Type B pancreatic cell (in vitro differentiated cells): ENCODE results near the gene MAST3. TPM values are rescaled to one million over a fixed set of nuclear protein-coding genes. Genes with fewer than 3 reads are reported as not detected.
"Not testable (repeated sequence)": the region's sequence is repeated elsewhere in the genome, so short reads cannot be mapped to it uniquely, and the experiment has no call there.

Experiments
- DNase-seq: peaks from one replicate; pipeline ENCODE4 v3.0.0; 2021; ENCODE audit warnings: mixed read lengths; ENCODE audit not compliant: unreplicated experiment; ENCODE audit errors: extremely low spot score
- H3K27ac Mint-ChIP-seq: 2 replicates; pipeline ENCODE4 v1.8.0; 2021; ENCODE audit warnings: mild to moderate bottlenecking, mixed read lengths
- H3K27me3 Mint-ChIP-seq: 2 replicates; pipeline ENCODE4 v1.8.0; 2021; ENCODE audit warnings: mixed read lengths
- H3K36me3 Mint-ChIP-seq: 2 replicates; pipeline ENCODE4 v1.8.0; 2021; ENCODE audit warnings: mixed read lengths
- H3K4me1 Mint-ChIP-seq: one replicate; pipeline ENCODE4 v1.8.0; 2021; ENCODE audit warnings: mixed read lengths; ENCODE audit not compliant: unreplicated experiment
- H3K4me3 Mint-ChIP-seq: 2 replicates; pipeline ENCODE4 v1.8.0; 2021; ENCODE audit warnings: mild to moderate bottlenecking, mixed read lengths
- H3K9me3 Mint-ChIP-seq: 2 replicates; pipeline ENCODE4 v1.8.0; 2021; ENCODE audit warnings: mixed read lengths
- CTCF ChIP-seq: fragments of 200-600 bp; sonication (generic); conservative IDR thresholded peaks from 2 replicates; pipeline ENCODE4 v1.5.0; 2021; ENCODE audit warnings: antibody characterized with exemption, mild to moderate bottlenecking
- total RNA-seq: library from RNA; stranded (reverse); gene quantifications from 2 replicates; pipeline ENCODE4 v1.2.1, GENCODE V29; 2021; ENCODE audit warnings: low replicate concordance

MAST3 gene
- total RNA-seq, 1 donor from 2014 or later = 14.1 TPM

GRCh38 chr19:18086590-18087138, 10.9 kb upstream of the MAST3 start, which contains the start of gene IL12RB1:
Gene IL12RB1 (minus strand): TSS chr19:18086934. CDS start chr19:18086823, 111 bp downstream.
- Mint-ChIP-seq H3K27me3 (peaks cover 11% of the 10 kb centered on the region), H3K36me3 (no peaks in the 10 kb centered on the region), H3K27ac (no peak within 1 kb of the TSS), H3K4me3 (no peak within 1 kb of the TSS), H3K4me1 (no peaks in the 10 kb centered on the region), H3K9me3 (no peaks in the 10 kb centered on the region)
- no peak for TF ChIP-seq CTCF
- no peak for DNase-seq

- not testable (repeated sequence) for H3K27me3 Mint-ChIP-seq
These were observed 8.5 kb upstream of the MAST3 start for GRCh38 chr19:18089096-18089541.

GRCh38 chr19:18089726-18090125, 7.9 kb upstream of the MAST3 start:
- H3K27ac Mint-ChIP-seq = no peak overlapping the region

More at GRCh38 chr19:18089096-18089541, 8.5 kb upstream of the MAST3 start:
- H3K4me3 Mint-ChIP-seq, H3K27ac Mint-ChIP-seq, H3K9me3 Mint-ChIP-seq, H3K36me3 Mint-ChIP-seq, H3K4me1 Mint-ChIP-seq, DNase-seq: not testable (repeated sequence)

GRCh38 chr19:18090545-18091216, 6.9 kb upstream of the MAST3 start:
- TF ChIP-seq CTCF = no peak
- Mint-ChIP-seq H3K4me1 (no peaks in the 10 kb centered on the region), H3K27me3 (peaks cover 3% of the 10 kb centered on the region), H3K36me3 (no peaks in the 10 kb centered on the region), H3K4me3 (no peak overlapping the region), H3K27ac (no peak overlapping the region), H3K9me3 (no peaks in the 10 kb centered on the region)
- no peak for DNase-seq

More at GRCh38 chr19:18089726-18090125, 7.9 kb upstream of the MAST3 start:
- H3K4me1 Mint-ChIP-seq = no peaks in the 10 kb centered on the region
- no peak for DNase-seq
- H3K4me3 Mint-ChIP-seq = no peak overlapping the region
- no peaks in the 10 kb centered on the region for H3K9me3 Mint-ChIP-seq
- no peaks in the 10 kb centered on the region for H3K36me3 Mint-ChIP-seq
- TF ChIP-seq CTCF = no peak
- no peaks in the 10 kb centered on the region for H3K27me3 Mint-ChIP-seq

- no peaks in the 10 kb centered on the region for H3K9me3 Mint-ChIP-seq
- peaks cover 5% of the 10 kb centered on the region for H3K27me3 Mint-ChIP-seq
- no peak overlapping the region for H3K27ac Mint-ChIP-seq
- TF ChIP-seq CTCF = no peak
- no peaks in the 10 kb centered on the region for H3K4me1 Mint-ChIP-seq
- H3K4me3 Mint-ChIP-seq = no peak overlapping the region
- DNase-seq = no peak
- no peaks in the 10 kb centered on the region for H3K36me3 Mint-ChIP-seq
These were observed 6.4 kb upstream of the MAST3 start for GRCh38 chr19:18091217-18091608.

- no peak for DNase-seq
- no peaks in the 10 kb centered on the region for H3K9me3 Mint-ChIP-seq
- H3K4me3 Mint-ChIP-seq = no peak overlapping the region
- TF ChIP-seq CTCF = no peak
- H3K27ac Mint-ChIP-seq = no peak overlapping the region
- H3K4me1 Mint-ChIP-seq = no peaks in the 10 kb centered on the region
- no peaks in the 10 kb centered on the region for H3K36me3 Mint-ChIP-seq
- peaks cover 19% of the 10 kb centered on the region for H3K27me3 Mint-ChIP-seq
These were observed 4.0 kb upstream of the MAST3 start for GRCh38 chr19:18093439-18094161.
